ENCODE measurements around the gene AP2S1. TPM values are rescaled to one million over a fixed set of nuclear protein-coding genes. Genes with fewer than 3 reads are reported as not detected.
"Not testable (repeated sequence)": the region's sequence is repeated elsewhere in the genome, so short reads cannot be mapped to it uniquely, and the experiment has no call there.

AP2S1 gene
- polyA plus RNA-seq, 1 donor (not counting 4 experiments of a cell fraction or from before 2014, with no cell fraction given), result 183 TPM

- Histone ChIP-seq H3K4me3 (ENCODE audit: control insufficient read depth in 2 of 3, extremely low read depth in 1 of 3, insufficient read depth in 2 of 3, low read depth in 1 of 3, low read length in 3 of 3) (peak overlapping the region in 1 of 3 experiments; percentile 12), H3K36me3 (ENCODE audit: control insufficient read depth in 2 of 2, extremely low read depth in 1 of 2, insufficient read depth in 2 of 2, low read length in 2 of 2) (no peaks in the 10 kb centered on the region), H3K9me1 (ENCODE audit: control insufficient read depth, extremely low read depth, insufficient read depth, low read length) (no peaks in the 10 kb centered on the region), H3K9ac (ENCODE audit: control insufficient read depth, extremely low read depth, insufficient read depth, low read length) (no peak overlapping the region), H4K20me1 (ENCODE audit: control insufficient read depth, extremely low read depth, insufficient read depth, low read length) (no peaks in the 10 kb centered on the region), H3K27me3 (ENCODE audit: control insufficient read depth, extremely low read depth, insufficient read depth, low read length) (no peaks in the 10 kb centered on the region), H3K4me2 (ENCODE audit: control insufficient read depth, extremely low read depth, insufficient read depth, low read depth, low read length) (peak overlapping the region; percentile 65), H3K27ac (ENCODE audit: control insufficient read depth, insufficient read depth, low read length) (peak overlapping the region; percentile 41), H3K79me2 (ENCODE audit: control insufficient read depth, insufficient read depth, low read length) (peaks cover 50% of the 10 kb centered on the region), H2AFZ (ENCODE audit: control insufficient read depth, low read length) (no peak overlapping the region), H3K9me3 (ENCODE audit: control insufficient read depth, low read depth, low read length) (no peaks in the 10 kb centered on the region), H3K4me1 (ENCODE audit: control insufficient read depth, extremely low read depth, insufficient read depth, low read length) (peaks cover 39% of the 10 kb centered on the region)
- FAIRE-seq (peak; percentile 71), DNase-seq (ENCODE audit: low read depth, low spot score) (no peak)
- TF ChIP-seq CTCF (optimal IDR thresholded peaks at IDR 0.05 in 1 of 3, IDR thresholded peaks at IDR 0.05 in 1 of 3, conservative IDR thresholded peaks at IDR 0.05 in 1 of 3; ENCODE audit: extremely low read depth in 1 of 3, insufficient read depth in 2 of 3, low read length in 3 of 3) (no peak), EZH2 (IDR thresholded peaks at IDR 0.05; ENCODE audit: low read length) (no peak)
- dilution Hi-C loops (cut with MboI; ENCODE audit: extremely low pct_ligation_motif_present, low sequenced_read_pairs), result no loop called here
Measured at GRCh38 chr19:46875234-46875633, 24.6 kb upstream of the AP2S1 start.

GRCh38 chr19:46872967-46873366, 22.3 kb upstream of the AP2S1 start:
- Histone ChIP-seq H3K4me1 (ENCODE audit: control insufficient read depth, extremely low read depth, insufficient read depth, low read length) (peaks cover 39% of the 10 kb centered on the region), H3K27ac (ENCODE audit: control insufficient read depth, insufficient read depth, low read length) (no peak overlapping the region), H3K27me3 (ENCODE audit: control insufficient read depth, extremely low read depth, insufficient read depth, low read length) (no peaks in the 10 kb centered on the region), H3K4me3 (ENCODE audit: control insufficient read depth in 2 of 3, extremely low read depth in 1 of 3, insufficient read depth in 2 of 3, low read depth in 1 of 3, low read length in 3 of 3) (no peak overlapping the region), H3K9me3 (ENCODE audit: control insufficient read depth, low read depth, low read length) (no peaks in the 10 kb centered on the region), H2AFZ (ENCODE audit: control insufficient read depth, low read length) (no peak overlapping the region), H3K9ac (ENCODE audit: control insufficient read depth, extremely low read depth, insufficient read depth, low read length) (no peak overlapping the region), H4K20me1 (ENCODE audit: control insufficient read depth, extremely low read depth, insufficient read depth, low read length) (no peaks in the 10 kb centered on the region), H3K4me2 (ENCODE audit: control insufficient read depth, extremely low read depth, insufficient read depth, low read depth, low read length) (no peak overlapping the region), H3K9me1 (ENCODE audit: control insufficient read depth, extremely low read depth, insufficient read depth, low read length) (peaks cover 2% of the 10 kb centered on the region), H3K36me3 (ENCODE audit: control insufficient read depth in 2 of 2, extremely low read depth in 1 of 2, insufficient read depth in 2 of 2, low read length in 2 of 2) (no peaks in the 10 kb centered on the region), H3K79me2 (ENCODE audit: control insufficient read depth, insufficient read depth, low read length) (peaks cover 57% of the 10 kb centered on the region)
- FAIRE-seq (no peak), DNase-seq (ENCODE audit: low read depth, low spot score) (no peak)
- TF ChIP-seq CTCF (optimal IDR thresholded peaks at IDR 0.05 in 1 of 3, IDR thresholded peaks at IDR 0.05 in 1 of 3, conservative IDR thresholded peaks at IDR 0.05 in 1 of 3; ENCODE audit: extremely low read depth in 1 of 3, insufficient read depth in 2 of 3, low read length in 3 of 3) (no peak), EZH2 (IDR thresholded peaks at IDR 0.05; ENCODE audit: low read length) (no peak)
- dilution Hi-C loops (cut with MboI; ENCODE audit: extremely low pct_ligation_motif_present, low sequenced_read_pairs), result no loop called here

DNA sequence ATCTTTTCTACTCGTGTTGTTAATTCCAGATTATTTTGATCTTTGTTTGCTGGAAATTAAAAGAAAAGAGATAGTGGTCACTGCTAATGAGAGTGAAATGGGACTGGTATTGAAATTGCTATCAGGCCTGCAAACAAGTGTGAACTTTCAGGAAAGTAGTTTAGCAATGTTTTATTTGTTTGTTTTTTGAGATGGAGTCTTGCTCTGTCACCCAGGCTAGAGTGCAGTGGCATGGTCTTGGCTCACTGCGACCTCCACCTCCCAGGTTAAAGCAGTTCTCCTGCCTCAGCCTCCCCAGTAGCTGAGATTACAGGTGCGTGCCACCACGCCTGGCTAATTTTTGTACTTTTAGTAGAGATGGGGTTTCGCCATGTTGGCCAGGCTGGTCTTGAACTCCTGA, 20.5 kb upstream of the AP2S1 start:
- H3K9me3 ChIP-seq (ENCODE audit: control insufficient read depth, low read depth, low read length); H3K9me1 ChIP-seq (ENCODE audit: control insufficient read depth, extremely low read depth, insufficient read depth, low read length); H3K4me2 ChIP-seq (ENCODE audit: control insufficient read depth, extremely low read depth, insufficient read depth, low read depth, low read length); H3K36me3 ChIP-seq (ENCODE audit: control insufficient read depth in 2 of 2, extremely low read depth in 1 of 2, insufficient read depth in 2 of 2, low read length in 2 of 2); DNase-seq (ENCODE audit: low read depth, low spot score); H2AFZ ChIP-seq (ENCODE audit: control insufficient read depth, low read length); H3K4me3 ChIP-seq (ENCODE audit: control insufficient read depth in 2 of 3, extremely low read depth in 1 of 3, insufficient read depth in 2 of 3, low read depth in 1 of 3, low read length in 3 of 3); H3K27ac ChIP-seq (ENCODE audit: control insufficient read depth, insufficient read depth, low read length); H3K27me3 ChIP-seq (ENCODE audit: control insufficient read depth, extremely low read depth, insufficient read depth, low read length); FAIRE-seq; dilution Hi-C loops (cut with MboI; ENCODE audit: extremely low pct_ligation_motif_present, low sequenced_read_pairs); H3K9ac ChIP-seq (ENCODE audit: control insufficient read depth, extremely low read depth, insufficient read depth, low read length); H4K20me1 ChIP-seq (ENCODE audit: control insufficient read depth, extremely low read depth, insufficient read depth, low read length): not testable (repeated sequence)
- Histone ChIP-seq H3K4me1 (ENCODE audit: control insufficient read depth, extremely low read depth, insufficient read depth, low read length) (peaks cover 51% of the 10 kb centered on the region), H3K79me2 (ENCODE audit: control insufficient read depth, insufficient read depth, low read length) (peaks cover 68% of the 10 kb centered on the region)

All from keratinocyte (primary cell).